ENCODE measurements around the gene TTC32.
"Not testable (repeated sequence)": the region's sequence is repeated elsewhere in the genome, so short reads cannot be mapped to it uniquely, and the experiment has no call there.

The TTC32 gene

DNA sequence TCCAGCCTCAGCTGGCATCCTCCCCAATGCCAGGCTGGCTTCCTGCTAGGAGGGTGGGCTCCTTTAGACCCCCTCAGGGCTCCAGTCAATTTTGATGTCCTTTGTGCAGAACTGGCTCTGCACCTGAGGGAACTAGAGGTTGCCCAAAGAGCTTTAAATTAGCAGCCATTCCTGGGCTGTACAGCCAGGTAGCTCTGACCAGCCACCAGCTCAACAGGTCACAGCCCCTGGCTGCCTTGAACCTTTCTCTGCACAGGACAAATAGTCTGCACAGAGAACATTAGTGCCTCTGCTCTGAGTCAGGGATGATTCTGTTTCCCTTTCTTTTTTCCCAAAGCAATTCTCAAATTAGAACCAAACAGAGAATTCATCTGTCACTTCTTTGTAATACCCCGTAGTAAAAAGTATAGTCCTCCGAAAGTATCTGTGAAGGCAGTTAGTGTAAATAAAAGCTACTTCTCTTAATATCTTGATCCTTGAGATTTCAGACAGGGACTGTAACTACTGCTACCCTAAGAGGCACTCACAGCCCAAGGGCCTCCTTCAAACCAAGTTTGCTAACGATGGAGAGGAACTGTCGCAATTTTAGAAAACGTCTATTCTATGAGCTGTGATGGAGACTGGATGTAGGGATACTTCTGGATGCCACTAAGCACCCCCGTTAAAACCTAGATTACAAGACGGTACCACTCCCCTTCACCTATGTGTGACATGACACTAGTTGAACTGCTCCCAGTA, 3.0 kb downstream of the TTC32 start:
- peak; percentile 28 for DNase-seq

DNA sequence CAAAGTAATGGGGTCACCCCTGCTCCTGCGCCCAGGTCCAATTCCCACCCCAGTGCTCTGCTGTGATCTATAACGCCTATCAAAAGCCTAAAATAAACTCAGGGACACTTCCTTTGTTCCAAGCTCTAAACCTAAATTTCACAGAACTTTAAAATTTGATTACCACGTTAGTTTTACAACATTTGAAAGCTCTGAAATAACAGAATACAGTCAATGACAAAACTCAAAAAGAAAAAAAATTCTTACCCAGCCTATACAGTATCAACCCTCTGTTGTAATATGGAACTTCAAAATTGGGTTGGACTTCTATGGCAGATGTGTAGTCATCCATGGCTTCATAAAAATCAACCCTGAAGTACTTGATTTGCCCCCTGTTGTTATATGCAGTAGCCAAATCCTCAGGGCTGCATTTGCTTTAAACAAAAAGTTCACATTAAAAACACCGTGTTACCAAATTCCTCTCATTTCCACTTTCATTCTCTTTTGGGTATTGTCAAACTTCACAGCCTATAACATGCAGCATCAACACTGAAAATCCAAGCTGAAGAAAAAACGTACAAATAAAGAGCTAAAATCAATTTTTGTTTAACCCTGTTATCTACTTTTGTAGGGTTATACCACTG, 4.0 kb downstream of the TTC32 start:
- DNase-seq = no peak

DNA sequence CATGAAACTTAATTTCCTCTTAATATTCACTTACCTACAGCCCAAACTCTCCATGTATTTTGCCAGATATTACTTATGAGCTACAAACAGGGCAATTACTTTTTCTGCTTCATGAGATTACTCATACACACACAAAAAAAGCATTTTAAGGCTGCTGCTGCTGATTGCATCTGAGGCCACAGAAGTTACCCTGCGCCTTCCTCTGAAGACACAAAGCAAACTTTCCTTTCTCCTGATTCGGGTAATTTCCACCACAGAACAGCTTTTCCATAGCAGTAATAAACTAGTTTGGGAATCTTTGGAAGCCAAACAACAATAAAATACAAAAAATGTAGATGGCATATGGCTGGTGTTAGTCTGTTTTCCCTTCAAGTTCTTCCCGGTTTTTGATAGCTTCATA, 6.2 kb downstream of the TTC32 start:
- no peak for DNase-seq

DNA sequence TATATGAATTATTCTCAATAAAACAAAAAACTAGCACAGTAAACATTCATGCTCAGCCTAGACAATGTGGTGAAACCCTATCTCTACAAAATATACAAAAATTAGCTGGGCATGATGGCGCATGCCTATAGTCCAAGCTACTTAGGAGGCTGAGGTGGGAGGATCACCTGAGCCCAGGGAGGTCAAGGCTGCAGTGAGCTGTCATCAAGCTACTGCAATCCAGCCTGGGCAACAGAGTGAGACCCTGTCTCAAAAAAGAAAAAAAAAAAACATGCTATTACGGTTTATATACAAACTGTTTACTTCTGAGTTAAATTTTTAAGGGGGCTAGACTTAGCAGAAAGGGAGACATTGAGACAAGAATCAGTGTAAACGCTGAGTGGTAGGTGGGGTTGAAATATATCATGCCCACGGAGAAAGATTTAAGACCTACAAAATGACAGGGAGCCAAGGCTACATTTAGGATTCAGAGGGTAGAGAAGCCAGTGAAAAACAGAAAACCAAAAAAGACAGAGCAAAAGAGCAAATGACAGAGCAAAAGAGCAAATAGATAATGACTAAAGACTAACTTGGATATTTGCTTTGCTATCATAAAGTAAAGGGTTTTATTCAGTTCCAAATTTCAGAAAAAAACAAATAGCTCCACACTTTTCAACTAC, 7.5 kb downstream of the TTC32 start:
- no peak for DNase-seq

DNA sequence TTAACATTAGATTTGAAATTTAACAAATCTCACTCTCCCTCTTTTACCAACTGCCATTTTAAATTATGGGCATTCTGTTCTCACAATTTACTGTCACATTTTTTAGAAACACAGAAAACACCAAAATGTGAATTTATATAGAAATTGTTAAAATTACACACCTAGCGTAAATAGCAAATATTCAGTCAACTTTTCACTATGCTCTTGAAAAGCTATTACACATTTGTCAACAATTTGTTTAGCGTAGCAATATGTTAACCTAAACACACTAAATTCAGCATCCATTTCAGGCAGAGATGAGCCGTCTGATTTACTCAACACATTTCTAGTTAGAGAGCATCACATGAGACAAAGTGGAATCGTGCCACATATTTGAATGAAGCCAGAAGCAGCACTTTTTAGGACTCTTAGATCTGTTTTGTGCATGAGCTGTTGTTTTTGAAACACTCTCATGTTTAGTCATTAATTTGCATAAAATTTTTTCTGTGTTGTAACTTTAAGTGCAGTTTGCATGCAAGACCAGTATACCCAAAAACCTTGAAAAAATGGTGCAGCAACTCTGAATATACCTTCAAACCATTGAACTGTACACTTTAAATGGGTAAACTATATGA, 8.2 kb downstream of the TTC32 start:
- DNase-seq = no peak

DNA sequence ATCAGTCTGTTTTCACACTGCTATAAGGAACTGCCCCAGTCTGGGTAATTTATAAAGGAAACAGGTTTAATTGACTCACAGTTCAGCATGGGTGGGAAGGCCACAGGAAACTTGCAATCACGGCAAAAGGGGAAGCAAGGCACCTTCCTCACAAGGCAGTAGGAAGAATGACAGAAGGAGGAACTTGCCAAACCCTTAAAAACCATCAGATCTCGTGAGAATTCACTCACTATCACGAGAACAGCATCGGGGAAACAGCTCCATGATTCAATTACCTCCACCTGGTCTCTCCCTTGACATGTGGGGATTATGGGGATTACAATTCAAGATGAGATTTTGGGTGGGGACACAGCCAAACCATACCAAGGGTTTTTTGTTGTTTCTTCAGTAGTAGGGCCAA, 9.8 kb downstream of the TTC32 start:
- DNase-seq = peak; percentile 93

DNA sequence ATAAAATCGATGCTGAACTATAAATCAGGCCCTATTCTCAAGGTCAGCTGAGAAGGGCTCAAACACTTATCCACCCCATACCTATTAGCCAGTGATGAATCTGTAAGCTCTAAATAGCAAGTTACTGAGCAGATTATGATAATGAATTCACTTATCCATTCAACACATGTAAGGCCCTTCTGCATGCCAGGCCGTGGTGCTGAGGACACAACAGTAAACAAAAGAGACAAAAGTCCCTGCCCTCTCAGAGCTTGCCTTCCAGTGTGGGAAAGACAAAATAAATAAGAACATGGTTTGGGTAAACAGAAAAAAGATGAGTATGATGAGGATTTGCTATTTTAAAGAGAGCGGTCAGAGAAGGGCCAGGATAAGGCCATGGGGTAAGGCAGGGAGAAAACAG, 11.7 kb downstream of the TTC32 start:
- no peak for DNase-seq

DNA sequence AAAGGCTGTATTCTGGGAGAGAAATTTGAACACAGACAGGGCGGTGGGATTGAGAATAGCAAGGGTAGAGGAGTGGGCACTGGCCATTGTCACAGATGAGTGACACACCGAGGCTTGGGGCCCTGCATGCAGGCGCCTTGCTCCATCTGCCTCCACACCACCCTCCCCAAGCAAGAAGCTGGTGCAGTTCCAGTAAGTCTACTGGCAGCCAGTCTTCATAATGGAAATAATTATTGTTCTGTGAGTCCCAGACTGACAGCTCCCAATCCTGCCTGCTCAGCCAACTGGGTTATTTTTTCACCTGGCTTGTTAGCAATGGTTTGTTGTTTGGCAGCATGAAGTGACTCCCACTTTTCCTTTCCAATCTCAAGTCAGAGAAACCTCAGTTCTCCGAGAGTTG, 13.0 kb downstream of the TTC32 start:
- DNase-seq = no peak

DNA sequence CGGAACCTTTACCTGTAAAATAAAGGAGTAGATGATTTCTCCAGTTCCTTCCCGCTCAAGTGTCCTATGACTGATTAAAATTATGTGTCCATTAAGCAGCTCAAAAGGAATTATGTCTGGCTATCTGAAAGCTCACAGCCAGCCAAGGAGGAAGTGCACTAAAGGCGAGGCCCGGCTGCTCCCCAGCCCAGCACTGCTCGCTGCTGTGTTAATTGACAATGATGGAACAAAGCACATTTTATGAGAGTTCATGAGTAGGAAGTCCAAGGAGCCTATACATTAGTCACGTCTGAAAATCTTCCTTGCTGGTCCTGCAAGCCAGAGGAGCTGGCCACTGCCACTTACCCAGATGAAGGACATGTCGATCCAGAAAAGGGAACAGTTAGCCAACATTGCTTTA, 14.3 kb downstream of the TTC32 start:
- DNase-seq = peak; percentile 19

DNA sequence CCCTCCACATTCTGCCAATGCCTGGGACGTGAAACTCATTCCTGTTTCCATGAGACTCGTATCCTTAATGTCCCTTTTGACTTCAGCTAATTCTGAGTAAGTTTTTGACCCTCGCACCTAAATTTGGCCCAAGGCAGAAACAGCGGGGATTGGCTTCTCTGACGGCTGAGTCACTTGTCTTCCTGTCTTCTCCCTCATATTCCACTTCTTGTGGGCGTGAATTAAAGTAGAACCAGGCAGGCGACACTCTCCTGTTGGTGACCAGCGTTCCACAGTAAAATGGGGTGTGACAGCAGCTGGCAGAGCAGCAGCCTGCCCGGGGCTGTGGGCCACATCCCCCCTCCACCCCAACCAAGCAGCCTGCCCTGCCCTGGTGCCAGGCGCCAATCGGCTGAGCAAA, 15.5 kb downstream of the TTC32 start:
- DNase-seq = no peak

DNA sequence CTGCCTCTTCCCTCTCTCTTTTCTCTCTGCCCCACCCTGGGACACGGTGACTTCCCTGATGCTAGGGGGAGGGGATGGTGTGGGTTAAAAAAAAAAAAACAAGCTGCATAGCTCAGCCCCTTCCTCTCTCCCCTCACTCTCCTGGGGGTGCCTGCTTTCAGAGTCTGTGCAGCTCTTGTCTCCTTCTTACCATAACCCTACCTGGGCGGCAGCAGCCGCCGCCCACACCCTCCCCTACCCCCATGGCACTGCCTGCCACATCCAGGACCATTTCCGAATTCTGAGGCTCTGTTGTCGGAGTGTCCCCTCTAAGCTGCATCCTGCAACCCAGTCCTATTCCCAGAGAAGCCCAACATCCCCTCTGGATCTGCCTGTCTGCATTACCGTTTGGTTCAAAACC, 16.0 kb downstream of the TTC32 start:
- no peak for DNase-seq

DNA sequence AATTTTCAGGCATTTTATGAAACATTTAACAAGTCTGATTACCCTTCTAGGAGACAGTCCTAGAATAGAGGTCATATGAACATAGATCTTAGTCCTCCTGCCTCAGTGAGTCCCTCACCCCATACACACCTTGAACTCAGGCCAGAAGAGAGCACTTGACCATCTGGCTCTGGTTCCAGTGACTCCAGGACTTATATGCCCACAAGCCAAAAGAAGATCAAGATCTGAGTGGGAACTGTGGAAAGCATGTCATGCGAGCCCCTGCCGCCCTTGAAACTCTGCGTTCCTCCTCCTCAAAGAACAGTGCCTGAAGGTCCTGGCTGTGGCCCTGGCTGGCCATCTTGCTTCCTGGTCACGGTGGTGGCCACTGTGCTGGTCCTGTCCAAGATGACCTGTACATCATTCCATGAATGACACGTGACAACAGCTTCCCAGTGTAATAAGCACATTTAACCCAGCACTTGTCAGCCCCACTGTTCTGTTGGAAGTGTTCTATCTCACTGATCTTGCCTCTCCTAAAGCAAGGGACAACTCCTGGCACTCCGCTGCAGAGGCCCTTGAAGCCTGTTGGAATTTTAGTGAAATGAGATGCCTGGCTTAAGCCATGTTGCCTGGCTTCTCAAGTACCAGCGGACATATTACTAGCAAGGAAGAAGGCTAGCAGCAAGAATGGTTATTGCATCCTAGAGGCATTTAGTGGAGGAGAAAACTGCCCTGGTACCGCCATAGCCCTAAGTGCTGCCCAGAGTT, 17.6 kb downstream of the TTC32 start:
- DNase-seq = no peak

DNA sequence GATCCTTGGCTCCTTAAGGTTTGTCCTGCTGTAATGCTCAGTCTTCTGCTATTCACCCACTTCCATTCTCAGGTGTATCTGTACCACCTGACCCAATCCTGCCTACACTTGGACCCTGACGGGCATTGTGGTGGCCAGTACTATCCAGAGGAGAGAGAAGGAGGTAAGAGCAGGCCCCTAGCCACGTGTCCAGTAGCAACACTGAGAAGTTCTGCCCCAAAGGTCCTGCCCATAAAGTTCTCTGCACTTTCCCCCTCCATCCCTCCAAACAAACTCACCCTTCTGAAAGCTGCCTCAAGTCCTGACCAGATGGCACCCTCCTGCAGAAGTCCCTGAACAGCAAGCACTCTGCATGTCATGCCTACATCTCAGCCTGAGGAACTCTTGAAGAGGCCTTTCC, 18.3 kb downstream of the TTC32 start:
- no peak for DNase-seq

DNA sequence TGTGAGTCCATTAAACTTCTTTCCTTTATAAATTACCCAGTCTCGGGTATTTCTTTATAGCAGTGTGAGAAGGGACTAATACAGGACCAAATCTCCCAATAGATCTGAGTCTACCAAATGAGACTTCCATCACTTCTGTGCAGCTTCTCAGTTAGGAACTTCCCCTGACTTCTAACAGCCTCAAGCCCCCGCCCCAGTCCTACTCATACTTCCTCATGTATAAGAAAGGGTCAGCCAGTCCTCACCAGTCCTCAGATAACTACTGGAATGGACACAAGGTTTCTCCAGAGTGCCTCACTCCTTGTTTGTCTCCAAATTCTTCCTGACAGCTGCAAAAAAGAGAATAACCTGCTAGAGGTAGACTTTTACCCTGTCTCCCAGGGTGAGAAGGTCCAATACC, 19.5 kb downstream of the TTC32 start:
- DNase-seq = no peak

DNA sequence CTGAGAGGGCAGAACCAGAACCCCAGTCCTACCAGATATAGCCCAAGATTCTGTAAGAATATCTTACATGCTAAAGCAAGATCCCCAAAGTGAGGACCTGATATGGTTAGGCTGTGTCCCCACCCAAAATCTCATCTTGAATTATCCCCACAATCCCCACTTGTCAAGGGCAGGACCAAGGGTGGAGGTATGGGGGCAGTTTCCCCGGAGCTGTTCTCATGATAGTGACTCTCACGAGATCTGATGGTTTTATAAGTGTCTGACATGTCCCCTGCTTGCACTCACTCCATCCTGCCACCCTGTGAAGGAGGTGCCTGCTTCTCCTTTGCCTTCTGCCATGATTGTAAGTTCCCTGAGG, 19.9 kb downstream of the TTC32 start:
- no peak for DNase-seq

DNA sequence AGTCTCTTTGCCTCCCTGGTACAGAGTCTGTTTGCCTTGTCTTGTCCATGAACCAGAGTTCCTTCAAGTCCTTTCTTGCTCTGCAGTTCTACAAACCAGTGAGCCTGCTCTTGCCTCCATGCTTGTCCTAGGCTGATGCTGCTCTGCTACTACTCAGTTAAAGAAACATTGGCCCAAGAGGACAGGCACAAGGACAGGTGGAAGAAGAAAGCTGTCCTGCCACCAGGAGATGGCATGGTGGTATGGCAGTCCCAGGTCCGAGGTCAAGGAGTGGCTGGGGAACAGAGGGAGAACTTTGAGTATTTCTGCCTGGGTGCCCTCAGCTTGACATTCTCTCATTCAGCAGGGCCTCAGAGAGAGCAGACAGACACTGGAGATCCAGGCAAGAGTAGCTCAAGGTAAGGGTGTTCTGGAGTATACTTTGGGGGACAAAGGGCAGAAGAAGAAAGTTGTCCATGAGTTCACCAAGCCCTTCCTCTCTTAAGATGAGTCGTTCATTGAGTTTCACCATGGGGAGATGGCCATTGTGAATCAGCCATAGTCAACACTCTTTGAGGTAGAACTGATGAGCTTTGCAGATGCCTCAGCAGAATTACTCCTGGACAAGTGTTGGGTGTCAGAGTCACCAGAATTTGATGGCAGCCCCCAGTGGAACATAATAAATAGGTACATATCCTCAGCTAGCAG, 20.4 kb downstream of the TTC32 start:
- no peak for DNase-seq

DNA sequence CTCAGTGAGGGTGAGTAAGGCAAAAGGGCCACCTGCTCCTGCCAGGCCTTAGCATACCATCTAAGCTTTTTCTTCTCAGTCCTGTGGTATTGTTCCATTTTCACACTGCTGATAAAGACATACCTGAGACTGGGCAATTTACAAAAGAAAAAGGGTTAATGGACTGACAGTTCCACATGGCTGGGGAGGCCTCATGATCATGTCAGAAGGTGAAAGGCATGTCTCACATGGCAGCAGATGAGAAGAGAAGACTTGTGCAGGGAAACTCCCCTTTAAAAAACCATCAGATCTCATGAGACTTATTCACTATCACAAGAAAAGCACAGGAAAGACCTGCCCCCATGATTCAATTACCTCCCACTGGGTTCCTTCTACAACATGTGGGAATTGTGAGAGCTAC, 21.6 kb downstream of the TTC32 start:
- DNase-seq = not testable (repeated sequence)

DNA sequence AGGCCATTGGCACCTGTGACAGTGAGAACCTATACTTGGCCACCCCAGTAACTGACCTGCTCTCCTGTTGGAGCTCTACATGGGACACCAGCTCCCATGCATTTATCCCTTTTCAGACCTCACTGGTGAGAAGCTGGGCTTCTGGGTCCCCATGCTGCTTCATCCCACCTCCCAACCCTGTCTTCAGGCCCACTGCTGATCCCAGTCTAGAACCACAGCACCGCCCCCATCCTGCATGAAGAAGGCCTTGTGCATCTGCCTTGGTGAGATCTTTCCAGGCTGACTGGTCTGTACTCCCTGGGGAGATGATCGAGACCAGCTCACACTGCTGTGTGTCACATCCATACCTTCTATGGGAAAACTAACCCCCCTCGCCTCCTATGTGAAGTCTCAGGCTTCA, 22.7 kb downstream of the TTC32 start:
- no peak for DNase-seq

DNA sequence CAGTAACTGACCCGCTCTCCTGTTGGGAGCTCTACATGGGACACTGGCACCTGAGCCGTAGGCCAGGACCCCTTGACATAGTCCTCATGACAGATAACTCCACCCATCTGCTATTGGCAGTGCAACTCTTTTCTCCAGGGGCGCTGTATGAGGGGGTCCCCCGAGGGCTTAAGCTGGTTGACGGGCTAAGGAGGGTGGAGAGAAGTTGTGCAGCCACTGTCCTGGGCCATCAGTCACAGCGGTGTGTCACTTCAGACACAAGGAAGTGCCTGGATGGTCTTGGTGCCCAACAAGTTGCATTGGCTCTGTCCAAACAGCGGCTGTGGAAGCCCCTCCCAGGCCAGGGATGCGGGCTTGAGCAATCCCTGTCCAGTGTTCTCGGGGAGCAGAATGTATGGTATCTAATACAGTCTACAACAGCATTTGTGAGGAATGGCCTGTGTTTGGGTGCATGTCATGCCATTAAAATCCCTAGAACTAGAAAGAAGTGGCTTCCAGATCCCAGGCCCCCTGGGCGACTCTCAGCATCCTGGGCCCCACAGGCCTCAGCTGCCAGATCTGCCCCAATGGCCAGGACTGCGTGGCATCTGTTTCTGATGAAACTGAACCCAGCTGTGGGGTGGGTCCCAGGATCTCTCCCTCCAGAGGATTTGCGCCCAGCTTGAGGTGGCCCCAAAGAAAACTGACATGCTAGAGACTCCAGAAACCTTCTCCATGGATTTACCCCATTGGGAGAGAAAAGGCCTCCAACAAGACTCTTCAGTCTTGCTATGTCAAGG, 23.3 kb downstream of the TTC32 start:
- DNase-seq = no peak

DNA sequence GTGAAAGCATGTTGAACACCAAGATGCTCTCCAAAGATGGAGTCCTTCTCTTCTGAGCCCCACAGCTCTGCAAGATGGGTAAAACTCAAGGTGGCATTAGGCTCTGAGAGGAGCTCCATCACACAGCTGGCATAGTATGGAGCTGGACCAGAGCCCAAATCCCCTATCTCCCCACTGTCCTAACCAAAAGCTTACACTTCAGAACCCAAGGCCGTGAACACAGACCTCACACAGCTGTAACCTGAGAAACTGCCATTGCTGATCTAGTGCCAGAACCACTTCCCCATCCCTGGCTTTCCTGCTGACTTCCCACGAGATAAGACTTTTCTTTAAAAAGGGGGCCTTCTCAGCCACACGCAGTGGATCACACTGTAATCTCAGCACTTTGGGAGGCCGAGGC, 25.0 kb downstream of the TTC32 start:
- no peak for DNase-seq

DNA sequence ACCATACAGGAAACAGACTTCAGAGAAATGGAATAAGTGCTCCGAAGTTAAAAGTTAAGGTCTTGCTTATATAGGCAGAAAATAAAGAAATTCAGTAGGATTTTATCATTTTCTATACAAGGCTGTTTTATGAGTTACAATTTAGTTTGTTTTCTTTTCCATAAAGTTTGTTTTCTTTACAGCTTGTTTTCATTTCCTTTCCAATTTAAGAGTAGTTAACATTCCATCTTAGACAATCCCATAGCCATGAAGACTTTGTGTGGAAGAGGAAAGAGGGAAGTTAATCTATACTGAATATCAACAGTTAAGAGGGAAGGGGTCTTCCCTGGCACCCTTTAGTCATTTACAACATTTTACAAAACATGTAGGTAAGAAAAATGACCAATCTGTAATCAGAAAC, 26.5 kb downstream of the TTC32 start:
- DNase-seq = no peak

DNA sequence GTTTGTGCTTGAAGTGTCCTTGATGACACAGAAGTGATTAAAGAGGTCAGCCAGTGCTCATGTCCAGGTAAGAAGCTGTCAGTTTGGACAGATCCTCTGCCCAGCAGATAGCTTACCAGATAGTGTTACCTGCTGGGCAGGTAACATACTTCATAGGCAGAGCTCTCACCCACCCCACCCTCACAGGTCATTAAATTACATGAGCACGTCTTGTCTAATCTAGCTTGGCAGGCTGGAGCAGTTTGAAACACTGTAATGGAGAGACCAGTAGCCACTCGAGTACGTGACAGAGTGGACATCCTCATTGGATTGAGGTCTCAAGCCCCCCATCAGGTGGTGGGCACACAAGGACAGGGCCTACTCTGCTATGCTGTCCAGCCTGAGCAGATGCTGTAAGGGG, 27.1 kb downstream of the TTC32 start:
- no peak for DNase-seq

Measured in MV-4-11 (cell line).